Measurements from ENCODE around the gene LHX3.

DNA sequence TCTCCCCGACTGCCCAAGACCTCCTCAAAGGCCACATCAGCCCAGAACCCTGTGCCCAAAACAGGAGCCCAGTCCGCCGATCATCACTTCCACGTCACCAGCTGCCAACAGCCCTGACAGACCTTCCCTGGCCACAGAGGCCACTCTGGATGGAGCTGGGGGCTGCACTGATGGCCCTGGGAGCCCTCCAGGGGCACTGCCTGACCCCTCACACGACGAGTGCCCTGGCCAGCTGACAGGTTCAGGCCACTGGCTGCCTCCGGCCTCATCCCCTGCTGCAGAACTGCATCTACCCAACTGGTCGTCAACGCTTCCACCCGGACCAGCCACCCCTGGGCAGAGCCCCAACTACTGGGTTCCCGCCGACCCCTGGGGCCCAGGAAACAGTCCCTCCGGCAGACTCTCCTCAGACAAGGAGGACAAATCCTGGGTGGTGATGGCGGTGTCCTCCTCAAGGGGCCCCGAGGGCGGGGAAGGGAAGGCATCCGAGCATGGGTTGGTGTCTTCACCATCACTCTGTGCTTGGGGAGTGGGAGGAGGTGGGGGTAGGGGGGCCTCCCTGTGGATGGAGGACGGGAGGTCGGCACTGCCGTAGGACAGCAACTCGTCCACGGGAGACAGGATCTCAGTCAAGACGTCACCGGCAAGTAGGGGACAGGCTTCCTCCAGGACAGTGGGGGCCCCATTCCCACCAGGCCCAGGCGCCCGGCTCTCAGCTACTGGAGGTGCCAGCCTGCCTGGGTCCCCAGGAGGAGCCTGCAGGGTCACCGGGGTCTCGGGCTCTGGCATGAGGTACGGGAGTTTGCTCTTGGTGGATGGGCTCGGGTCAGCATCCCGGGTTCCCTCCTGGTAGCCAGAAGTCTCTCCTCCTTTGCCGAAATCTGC lies 48.6 kb upstream of the LHX3 start:
- TF ChIP-seq, protein P1, sequence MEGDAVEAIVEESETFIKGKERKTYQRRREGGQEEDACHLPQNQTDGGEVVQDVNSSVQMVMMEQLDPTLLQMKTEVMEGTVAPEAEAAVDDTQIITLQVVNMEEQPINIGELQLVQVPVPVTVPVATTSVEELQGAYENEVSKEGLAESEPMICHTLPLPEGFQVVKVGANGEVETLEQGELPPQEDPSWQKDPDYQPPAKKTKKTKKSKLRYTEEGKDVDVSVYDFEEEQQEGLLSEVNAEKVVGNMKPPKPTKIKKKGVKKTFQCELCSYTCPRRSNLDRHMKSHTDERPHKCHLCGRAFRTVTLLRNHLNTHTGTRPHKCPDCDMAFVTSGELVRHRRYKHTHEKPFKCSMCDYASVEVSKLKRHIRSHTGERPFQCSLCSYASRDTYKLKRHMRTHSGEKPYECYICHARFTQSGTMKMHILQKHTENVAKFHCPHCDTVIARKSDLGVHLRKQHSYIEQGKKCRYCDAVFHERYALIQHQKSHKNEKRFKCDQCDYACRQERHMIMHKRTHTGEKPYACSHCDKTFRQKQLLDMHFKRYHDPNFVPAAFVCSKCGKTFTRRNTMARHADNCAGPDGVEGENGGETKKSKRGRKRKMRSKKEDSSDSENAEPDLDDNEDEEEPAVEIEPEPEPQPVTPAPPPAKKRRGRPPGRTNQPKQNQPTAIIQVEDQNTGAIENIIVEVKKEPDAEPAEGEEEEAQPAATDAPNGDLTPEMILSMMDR (IDR thresholded peaks at IDR 0.05; ENCODE audit: low read depth, low read length): no peak
- TF ChIP-seq POLR2A (IDR thresholded peaks at IDR 0.05; ENCODE audit: extremely low read depth, insufficient read length): no peak
- TF ChIP-seq, protein P2, sequence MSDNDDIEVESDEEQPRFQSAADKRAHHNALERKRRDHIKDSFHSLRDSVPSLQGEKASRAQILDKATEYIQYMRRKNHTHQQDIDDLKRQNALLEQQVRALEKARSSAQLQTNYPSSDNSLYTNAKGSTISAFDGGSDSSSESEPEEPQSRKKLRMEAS (IDR thresholded peaks at IDR 0.05; ENCODE audit: low read depth, low read length): no peak

All from NB4 (cell line).